GM18502 (cell line): ENCODE measurements around the gene TNIP2.

ENCODE experiments used
- ATAC-seq: cut with Tn5 transposase; IDR thresholded peaks from one replicate; pipeline ENCODE4 v1.9.1; 2021; ENCODE audit warnings: mild to moderate bottlenecking; ENCODE audit not compliant: unreplicated experiment, poor library complexity

TNIP2 gene, protein sequence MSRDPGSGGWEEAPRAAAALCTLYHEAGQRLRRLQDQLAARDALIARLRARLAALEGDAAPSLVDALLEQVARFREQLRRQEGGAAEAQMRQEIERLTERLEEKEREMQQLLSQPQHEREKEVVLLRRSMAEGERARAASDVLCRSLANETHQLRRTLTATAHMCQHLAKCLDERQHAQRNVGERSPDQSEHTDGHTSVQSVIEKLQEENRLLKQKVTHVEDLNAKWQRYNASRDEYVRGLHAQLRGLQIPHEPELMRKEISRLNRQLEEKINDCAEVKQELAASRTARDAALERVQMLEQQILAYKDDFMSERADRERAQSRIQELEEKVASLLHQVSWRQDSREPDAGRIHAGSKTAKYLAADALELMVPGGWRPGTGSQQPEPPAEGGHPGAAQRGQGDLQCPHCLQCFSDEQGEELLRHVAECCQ

DNA sequence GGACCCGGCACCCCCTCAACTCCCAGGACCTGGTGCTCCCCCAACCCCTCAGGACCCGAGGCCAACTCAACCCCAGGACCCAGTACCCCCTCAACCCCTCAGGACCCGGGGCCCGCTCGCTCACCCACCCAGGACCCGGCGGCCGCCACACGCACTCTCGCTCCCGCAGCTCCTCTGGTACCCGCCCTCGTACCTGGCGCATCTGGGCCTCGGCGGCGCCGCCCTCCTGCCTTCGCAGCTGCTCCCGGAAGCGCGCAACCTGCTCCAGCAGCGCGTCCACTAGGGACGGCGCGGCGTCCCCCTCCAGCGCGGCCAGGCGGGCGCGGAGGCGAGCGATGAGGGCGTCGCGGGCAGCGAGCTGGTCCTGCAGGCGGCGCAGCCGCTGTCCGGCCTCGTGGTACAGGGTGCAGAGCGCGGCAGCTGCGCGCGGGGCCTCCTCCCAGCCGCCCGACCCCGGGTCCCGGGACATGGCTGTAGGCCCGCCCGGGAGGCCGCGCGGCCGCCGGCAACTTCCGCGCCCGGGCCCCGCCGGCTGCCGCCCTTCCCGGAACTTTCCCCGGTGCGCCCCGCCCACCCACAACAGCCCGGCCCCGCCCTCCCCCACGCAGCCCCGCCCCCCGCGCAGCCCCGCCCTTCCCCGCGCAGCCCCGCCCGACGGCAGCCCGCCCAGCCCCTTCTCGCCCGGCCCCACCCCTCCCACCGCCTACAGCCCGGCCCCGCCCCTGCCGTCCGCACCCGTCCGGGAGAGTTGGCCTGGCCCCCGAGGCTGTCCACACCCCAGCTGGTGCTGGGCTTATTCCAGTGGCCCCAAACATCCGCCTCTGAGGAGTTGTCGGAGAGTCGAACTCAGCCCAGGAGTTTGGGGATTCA, at the start of gene TNIP2:
Gene TNIP2, minus strand, starts transcription at position 516 of the 870 bp plus-strand sequence. Its CDS starts 47 bp downstream, at position 469.
- peak; percentile 72 for ATAC-seq

DNA sequence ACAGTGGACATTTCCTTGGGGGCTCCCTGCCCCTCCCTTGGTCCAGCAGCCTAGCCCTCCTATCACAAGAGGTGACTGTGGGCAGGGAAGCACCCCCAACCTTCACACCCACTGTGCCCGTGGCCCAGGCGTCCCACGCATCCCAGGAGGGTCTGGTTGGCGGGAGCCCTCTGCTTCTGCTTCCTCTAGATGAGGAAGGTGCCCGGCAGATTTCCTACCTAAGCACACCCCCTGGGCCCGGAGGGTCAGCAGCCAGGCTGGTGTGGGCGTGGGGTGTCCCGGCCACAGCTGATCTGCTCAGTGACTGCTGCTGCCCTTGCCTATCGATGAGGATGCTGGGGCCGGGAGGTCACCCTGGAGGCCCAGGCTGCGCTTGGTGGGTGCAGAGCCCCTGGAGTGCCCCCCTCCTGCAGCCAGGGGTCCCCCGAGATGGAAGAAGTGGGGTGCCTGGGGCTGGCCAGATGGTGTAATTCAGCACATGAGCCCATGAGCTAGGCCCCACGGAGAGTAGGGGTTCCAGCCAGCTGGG, 48.9 kb upstream of the TNIP2 start:
- ATAC-seq = no peak

DNA sequence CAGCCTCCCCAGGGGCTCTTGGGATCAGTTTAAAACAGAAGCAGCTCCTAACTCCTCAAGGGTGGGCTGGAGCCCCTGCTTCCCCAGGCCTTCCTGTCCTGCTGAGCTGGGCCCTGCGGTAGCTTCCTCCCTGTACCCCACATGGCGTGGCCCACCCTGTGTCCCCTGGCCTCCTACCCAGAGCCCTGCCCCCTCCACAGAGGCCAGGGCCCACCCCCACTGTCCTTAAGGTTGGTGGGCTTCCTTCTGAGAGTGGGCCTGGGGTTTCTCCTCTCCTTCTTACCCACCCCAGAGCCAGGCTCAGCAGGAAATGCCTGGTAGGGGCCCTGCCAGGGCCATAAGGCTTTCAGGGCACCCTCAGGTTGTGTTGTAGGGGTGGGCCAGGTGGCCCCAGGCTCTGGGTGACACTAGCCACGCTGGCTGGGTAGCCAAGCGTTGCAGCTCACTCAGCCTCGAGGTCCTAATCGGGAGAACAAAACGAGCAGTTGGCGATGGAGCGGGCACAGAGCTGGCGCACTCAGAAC, 48.4 kb upstream of the TNIP2 start:
- no peak for ATAC-seq

DNA sequence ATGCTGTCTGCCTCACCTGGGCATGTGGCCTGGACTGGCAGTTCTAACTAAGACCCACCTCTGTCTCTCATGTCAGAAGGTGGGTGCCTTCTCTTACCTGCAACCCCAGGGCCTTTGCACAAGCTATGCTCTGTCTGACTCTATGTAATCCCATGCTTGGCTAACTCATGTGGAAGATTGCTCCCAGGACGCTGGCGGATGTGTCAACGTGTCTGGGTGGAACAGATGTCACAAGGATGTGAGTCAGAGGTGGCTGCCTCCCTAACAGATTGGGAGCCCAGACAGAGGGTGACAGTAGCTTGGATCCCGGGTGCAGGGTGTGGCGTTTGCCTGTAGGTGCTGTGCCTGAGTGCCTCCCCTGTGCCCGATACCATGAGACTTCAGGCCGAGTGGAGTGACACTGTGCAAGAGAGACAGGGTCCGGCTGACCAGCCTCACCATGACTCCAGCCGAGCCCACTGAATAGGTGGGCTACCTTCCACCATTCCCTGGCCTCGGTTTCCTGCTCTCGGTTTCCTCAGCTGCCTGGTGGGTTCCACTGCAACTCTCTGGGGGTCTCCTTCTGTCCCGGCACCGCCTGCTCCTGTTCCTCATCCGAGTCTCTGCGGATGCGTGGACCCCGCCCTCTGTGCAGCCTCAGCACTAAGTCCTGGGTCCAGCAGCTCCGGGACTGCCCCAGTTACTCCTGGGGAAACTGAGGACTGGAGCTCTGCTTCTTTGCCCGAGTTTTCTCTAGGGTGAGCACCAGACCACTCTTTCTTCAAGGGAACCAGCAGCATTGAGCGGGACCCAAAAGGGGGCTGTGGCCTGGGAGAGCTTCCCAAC, 47.7 kb upstream of the TNIP2 start:
- no peak for ATAC-seq

DNA sequence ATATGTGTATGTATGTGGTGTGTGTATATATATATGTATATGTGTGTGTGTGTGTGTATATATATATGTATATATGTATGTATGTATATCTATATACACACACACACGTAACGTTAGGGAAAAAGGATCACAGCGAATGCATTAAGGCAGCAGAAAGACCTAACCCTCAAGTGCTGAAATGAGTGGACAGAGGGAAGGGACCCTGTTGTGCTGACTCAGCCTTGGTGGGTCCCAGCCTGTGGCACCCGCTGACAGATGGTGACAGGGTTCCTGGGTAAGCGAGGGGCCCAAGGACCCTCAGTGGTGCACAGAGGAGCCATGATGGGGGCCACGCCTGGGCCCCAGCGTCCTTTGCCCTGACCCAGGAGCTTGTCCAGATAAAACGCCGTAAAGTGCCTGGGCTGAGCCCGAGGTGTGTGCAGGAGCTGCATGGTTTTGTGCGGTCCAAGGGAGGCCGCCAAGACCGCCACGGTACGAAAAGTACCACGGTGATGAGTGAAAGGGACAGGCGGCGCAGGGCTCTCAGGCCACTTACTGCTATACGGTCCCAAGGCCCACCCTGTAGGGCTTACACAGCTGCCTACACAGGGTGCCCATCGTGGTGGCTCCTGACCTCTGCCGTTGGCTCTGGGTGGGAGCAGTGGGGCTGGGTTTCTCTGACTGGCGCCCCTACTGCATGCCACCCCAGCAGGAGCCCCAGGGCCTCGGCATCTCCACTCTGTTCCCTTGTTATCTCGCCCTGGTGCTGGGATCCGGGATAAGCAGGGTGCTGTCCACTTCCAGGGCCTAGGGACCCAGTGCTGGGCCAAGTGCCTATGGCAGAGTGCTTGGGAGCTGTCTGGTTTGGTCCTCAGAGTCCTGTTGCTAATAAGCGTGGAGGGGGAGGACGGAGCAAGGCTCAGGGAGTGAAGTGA, 46.7 kb upstream of the TNIP2 start:
- no peak for ATAC-seq

DNA sequence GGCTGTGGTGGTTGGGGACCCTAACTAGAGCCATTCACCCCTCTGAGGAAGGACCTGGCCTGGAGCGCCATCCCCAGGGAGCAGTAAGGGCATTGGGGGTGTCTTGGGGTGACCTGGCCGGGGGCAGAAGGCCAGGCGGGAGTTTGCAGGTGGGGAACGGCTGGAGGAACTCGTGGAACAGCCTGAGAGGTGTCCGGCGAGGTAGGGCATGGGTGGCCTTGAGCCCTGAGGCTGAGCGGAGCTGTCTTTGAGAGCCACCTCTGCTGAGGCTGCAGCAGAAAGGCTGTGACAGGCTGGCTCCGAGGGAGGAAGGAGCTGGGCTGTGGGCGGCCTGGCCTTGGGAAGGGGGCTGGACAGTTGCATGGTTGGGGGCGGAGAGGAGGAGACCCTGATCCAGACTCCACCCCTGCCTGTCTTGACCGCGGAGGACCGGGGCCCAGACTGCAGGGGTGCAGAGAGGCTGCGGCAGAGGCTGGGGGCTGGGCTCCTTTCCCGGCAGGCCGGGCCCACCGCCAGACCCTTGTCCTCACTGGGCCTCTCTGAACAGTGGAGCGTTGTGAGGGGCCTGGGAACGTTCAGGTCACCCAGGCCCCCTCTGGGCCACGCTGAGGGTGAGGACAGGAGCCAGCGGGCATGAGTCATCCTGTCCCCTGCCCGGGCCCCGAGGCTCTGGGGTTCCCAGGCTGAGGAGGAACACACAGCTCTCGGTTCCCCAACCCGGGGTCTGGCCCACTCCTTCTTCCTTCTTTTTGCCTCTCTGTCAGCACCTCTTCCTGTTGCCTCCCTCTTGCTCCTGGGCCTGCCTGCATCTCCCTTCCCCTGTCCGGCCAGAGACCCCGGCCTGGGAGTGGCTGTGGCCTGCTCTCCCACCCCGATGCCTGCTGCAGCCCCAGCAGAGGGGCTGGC, 44.8 kb upstream of the TNIP2 start:
- peak; percentile 41 for ATAC-seq

DNA sequence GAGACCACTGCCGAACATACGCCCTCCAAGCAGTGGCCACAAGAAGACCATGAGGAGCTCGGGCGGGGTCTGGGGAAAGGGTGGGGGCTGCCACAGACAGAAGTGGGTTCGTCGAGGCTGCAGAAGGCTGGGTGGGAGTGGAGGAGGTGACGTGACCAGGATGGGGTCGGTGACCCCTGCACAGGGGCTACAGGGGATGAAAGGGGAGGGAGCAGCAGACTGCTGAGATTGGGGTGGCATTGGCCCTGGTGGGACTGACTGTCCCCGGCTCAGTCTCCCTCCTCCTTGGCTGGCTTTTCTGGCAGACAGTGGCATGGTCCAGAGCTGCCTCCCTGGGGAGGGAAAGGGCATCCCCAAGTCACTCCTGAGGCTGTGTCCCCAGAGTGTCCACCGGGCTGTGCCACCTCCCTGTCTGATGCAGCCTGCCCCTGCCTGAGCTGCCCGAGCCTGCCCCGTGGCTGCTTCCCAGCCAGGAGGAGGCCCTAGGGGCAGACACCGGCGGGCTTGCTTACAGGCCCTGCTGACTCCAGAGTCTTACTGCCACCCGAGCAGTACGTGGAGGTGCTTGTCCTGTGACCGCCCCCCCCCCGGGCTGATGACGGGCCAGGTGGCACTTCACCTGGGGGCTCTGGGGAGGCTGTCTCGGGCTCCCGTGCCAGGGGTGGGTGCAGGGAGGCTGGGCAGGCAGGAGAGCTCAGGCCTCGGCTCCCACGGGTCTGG, 44.0 kb upstream of the TNIP2 start:
- ATAC-seq = no peak

DNA sequence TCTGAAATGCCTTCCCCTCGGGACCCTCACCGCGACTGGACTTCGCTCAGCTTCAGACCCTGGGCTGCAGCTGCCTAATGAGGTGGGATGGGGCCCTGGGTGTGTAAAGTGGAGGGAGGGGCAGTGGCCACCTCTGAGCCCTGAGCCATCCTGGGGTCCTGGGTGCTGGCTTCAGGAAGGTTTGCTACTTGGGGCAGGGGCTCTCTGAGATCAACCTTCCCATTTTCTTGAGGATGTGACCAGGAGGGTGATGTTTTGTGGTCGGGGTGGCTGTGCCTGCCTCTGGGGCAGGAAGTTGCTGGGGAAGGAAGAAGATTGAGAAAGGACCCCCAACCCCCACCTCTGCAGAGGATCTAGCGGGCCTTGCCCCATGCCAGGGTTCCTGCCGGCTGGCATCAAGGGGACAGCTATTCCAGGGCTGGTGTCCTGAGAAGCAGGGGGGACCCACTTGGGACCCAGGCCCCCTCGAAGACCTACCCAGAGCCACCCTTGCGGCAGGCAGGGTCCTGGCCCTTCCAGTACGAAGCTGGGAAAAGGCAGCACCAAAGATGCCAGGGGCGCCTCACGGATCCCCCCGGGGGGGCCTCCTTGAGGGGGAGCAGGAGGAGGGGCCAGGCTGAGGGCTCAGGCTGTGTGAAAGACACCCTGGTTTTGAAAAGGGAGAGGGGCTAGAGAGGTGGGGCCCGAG, 43.2 kb upstream of the TNIP2 start:
- no peak for ATAC-seq

DNA sequence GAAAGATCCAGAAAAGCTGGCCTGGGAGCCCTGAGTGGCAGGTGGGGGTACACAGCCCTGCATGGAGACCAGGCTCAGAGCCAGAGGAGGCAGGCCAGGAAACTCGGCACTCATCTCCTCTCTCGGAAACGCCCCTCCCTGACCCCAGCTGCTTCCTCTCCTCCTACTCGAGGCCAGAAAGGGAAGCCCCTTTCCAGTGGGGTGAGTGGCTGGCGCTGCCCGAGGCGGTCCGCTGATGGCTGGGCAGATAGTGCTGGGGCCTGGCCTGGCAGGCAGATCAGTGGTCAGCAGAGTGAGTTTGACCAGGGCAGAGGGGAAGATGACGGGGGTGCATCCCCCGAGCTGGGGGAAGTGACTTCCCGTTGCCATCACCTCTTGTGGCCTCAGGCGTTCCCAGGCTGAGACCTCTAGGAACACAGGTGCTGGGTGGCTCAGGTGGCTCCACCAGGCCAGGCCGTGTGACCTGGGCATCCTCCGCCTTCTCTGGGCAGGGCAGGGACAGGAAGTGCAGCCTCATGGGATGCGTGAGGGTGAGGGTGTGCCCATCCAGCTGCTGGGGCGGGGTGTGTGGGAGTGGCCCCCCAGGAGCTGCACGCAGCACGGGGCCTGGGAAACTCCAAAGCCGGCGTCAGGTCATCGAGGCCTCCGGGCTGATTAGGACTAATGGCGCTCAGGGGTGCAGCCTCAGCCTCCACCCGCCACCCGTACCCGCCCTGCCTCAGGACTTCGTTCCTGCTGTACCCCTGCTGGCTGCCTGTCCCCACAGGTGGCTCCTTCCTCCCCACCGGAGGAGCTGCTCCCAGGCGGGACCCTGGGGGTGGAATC, 42.5 kb upstream of the TNIP2 start:
- ATAC-seq = peak; percentile 56

DNA sequence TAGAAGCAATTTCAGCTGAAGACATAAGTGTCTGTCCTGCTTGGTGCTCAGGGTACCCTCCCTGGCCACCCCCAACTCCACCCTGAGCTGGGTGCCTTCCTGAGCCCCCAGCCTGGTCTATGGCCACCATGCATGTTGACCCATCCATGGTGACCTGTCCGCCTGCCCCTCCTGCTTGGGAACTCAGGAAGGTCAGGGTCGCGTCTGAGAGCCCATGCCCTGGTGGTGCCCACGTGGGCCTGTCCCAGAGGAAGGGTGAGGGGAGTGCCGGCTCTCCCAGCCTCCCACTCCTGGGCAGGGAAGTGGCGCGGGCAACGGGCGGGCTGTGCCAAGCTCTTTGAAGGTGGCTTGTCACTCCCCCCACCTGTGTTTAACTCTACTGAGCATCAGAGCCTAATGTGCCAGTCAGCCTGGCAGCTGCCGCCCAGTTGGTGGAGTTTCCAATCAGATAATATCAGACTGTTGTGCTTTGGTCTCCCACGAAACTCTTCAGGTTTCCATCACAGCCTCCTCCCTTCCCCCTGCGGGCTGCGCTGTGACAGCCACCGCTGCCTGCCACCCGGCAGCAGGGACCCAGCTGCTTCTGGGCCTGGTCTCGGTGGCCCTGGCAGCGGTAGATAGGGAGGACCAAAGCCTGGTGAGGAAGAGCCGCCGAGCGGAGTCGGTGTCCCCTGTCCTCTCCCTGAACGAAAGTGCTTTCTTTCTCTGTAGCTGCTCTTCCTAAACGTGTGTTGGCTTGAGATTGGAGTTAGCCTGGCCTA, 41.6 kb upstream of the TNIP2 start:
- peak; percentile 12 for ATAC-seq

DNA sequence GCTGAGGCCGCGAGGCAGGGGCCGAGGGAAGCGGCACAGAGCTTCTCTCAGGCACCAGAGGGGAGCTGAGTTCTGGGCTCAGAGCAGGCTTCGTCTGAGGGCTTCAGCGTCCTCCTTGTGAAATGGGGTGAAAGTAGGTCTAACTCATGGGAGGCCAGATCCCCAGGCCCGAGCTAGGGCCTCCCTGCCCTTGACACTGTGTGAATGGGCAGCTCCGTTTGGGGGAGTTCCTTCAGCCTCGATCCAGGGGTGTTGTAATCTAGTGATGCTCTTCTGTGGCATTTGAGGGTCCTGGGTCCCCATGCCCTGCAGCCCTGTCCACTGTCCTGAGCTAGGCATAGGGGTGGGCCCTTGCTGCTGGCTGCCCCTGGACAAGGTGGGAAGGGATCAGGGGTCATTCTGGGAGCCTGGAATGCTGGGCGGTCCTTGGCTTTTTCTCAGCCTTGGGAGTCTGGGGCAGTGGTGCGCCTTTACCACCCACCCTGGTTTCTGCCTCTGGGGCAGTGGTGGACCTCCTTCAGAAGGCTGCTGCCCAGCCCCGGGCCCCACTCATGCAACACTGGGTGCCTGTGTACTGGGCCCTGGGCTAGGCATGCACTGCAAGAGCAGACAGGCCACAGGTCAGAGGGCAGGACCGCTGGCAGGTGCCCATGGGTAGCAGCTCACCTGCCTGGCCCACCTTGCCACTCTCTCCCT, 40.9 kb upstream of the TNIP2 start:
- ATAC-seq = no peak

DNA sequence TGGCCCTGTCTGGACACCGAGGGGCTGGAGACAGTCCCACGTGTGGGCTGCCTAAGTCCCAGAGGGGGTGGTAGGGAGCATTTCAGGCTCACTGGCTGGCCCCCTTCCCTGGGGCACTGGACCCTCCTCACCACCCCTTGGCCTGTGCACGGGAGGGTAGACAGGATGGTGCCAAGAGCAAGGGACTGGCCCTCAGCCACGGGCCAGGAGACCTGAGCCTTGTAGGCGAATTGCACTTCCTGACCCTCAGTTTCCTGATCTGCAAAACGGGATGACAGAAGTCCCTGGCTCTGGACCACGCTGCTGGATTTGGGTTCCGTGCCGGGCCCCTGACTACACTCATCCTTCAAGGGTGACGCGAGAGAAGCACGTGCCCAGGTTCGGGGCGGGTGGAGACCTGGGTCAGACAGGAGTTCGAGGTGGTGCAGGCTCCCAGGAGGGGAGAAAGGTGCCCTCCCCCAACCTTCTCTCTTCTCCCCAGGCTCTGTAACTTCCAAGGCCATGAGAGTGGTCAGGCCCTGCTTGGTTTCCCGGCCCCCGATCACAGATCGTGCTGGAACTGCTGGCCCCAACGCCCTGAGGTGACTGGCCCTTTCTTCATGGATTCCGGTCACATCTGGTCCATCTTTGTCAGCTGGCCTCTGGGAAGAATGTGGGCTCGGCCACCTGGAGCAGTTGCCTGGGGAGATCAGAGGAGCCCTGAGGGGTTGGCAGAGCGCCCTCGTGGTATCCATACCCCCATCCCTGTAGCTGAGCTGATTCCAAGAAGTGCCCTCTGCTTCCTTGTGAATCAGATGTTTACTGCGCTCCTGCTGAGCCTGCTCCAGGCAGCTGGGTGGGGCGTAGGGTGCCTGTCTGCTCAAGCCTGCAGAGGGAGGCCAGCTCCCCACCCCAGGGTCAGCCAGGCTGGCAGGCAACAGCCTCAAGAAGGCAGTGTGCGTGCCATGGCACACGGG, 40.0 kb upstream of the TNIP2 start:
- ATAC-seq = no peak

DNA sequence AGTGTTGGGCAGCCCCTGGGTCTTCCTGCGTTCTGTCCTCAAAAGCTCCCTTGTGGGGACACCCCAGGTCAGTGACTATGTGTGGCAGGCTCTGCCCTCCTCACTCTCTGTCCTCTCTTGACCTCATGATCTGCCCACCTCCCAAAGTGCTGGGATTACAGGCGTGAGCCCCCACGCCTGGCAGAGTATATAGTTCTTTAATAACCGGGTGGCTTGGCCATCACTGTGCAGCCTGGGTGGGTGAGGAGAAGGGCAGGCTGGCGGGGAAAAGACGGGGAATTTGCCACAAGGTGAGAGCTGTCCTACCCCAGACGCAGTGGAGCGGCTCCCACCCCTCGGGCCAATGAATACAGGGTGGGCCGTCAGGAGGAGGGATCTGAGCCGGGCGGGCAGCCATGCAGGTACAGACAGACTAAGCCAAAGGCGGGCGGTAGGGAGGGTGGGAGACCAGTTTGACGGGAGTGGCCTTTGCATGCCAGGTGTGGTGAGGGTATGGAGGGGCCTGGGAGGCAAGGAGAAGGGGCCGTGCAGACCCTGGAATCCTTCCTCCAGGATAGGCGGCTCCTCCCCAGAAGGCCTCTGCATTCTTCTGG, 39.3 kb upstream of the TNIP2 start:
- ATAC-seq = no peak
